ENCODE results near the gene OSBPL1A.

OSBPL1A gene

DNA sequence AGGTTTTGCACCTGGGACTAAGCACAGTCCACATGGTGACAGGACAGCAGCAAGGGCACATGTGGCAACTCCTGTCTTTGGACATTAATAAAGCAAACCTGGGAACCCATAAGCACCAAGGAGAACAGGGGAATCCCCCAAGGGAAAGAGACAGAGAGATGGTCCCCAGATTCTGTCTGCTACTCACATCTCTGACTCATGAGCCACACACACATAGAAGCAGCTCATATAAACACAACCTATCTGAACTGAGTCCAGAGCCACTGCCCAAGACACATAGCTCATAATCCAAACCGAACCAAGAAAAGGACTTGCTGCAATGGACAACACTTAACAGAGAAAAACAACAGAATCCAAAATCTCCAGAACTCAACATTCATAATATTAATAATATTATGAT, 82.5 kb downstream of the OSBPL1A start:
- Histone ChIP-seq H3K36me3 (ENCODE audit: low read length) (no peaks in the 10 kb centered on the region), H3K27me3 (ENCODE audit: low read length) (no peaks in the 10 kb centered on the region), H3K27ac (ENCODE audit: low read depth, low read length) (no peak overlapping the region), H2AFZ (ENCODE audit: low read depth, low read length, severe bottlenecking) (no peak overlapping the region), H4K20me1 (ENCODE audit: low read depth, low read length) (no peaks in the 10 kb centered on the region), H3F3A (ENCODE audit: insufficient read depth) (no peaks in the 10 kb centered on the region), H3K9ac (ENCODE audit: low read length) (no peak overlapping the region), H3K4me2 (ENCODE audit: low read depth, low read length, poor library complexity, severe bottlenecking) (no peak overlapping the region), H3K9me2 (replicated peaks; ENCODE audit: insufficient read depth, low read length) (no peaks in the 10 kb centered on the region), H3K4me3 (ENCODE audit: insufficient read depth, low read length, poor library complexity, severe bottlenecking) (no peak overlapping the region), H3K79me2 (ENCODE audit: insufficient read depth, low read length) (no peaks in the 10 kb centered on the region), H3K9me3 (ENCODE audit: insufficient read depth, low read length) (no peaks in the 10 kb centered on the region)
- TF ChIP-seq EZH2phosphoT487 (conservative IDR thresholded peaks at IDR 0.05; ENCODE audit: low read length) (no peak), CTCF (IDR thresholded peaks at IDR 0.05; ENCODE audit: insufficient read depth, low read length, poor library complexity, severe bottlenecking) (no peak)

GRCh38 chr18:24306201-24306600, 91.4 kb downstream of the OSBPL1A start:
- Histone ChIP-seq H3K4me2 (ENCODE audit: low read depth, low read length, poor library complexity, severe bottlenecking) (no peak overlapping the region), H3K36me3 (ENCODE audit: low read length) (0 out of 2 replicates have a peak, but pooled peaks cover 2% of the 10 kb centered on the region), H3K79me2 (ENCODE audit: insufficient read depth, low read length) (no peaks in the 10 kb centered on the region)

DNA sequence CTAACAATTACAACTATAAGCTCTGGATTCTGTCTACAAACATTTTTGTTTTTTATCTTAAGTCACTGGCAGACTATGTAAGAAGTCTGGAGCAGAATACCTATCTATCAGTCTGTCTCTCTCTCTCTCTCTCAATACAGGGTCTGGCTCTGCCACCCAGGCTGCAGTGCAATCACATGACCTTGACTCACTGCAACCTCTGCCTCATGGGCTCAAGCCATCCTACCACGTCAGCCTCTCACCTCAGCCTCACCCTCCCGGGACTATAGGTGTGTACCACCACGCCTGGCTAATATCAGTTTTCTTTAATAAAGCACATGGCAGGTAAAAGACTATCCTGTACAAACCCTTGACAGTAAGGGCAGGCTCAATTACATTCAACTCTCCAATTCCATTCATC, 96.9 kb downstream of the OSBPL1A start:
- Histone ChIP-seq H3K4me2 (ENCODE audit: low read depth, low read length, poor library complexity, severe bottlenecking) (no peak overlapping the region), H3K9me3 (ENCODE audit: insufficient read depth, low read length) (no peaks in the 10 kb centered on the region), H3K27me3 (ENCODE audit: low read length) (no peaks in the 10 kb centered on the region), H3K4me3 (ENCODE audit: insufficient read depth, low read length, poor library complexity, severe bottlenecking) (no peak overlapping the region), H3F3A (ENCODE audit: insufficient read depth) (no peaks in the 10 kb centered on the region), H3K36me3 (ENCODE audit: low read length) (0 out of 2 replicates have a peak, but pooled peaks cover 2% of the 10 kb centered on the region), H3K9ac (ENCODE audit: low read length) (no peak overlapping the region), H3K79me2 (ENCODE audit: insufficient read depth, low read length) (no peaks in the 10 kb centered on the region), H4K20me1 (ENCODE audit: low read depth, low read length) (no peaks in the 10 kb centered on the region), H3K27ac (ENCODE audit: low read depth, low read length) (no peak overlapping the region), H3K9me2 (replicated peaks; ENCODE audit: insufficient read depth, low read length) (no peaks in the 10 kb centered on the region), H2AFZ (ENCODE audit: low read depth, low read length, severe bottlenecking) (no peak overlapping the region)
- TF ChIP-seq EZH2phosphoT487 (conservative IDR thresholded peaks at IDR 0.05; ENCODE audit: low read length) (no peak), CTCF (IDR thresholded peaks at IDR 0.05; ENCODE audit: insufficient read depth, low read length, poor library complexity, severe bottlenecking) (no peak)

More at GRCh38 chr18:24306201-24306600, 91.4 kb downstream of the OSBPL1A start:
- Histone ChIP-seq H3K27me3 (ENCODE audit: low read length) (no peaks in the 10 kb centered on the region), H3F3A (ENCODE audit: insufficient read depth) (no peaks in the 10 kb centered on the region), H3K9me2 (replicated peaks; ENCODE audit: insufficient read depth, low read length) (no peaks in the 10 kb centered on the region), H3K4me3 (ENCODE audit: insufficient read depth, low read length, poor library complexity, severe bottlenecking) (no peak overlapping the region), H3K9me3 (ENCODE audit: insufficient read depth, low read length) (no peaks in the 10 kb centered on the region), H3K9ac (ENCODE audit: low read length) (no peak overlapping the region), H3K27ac (ENCODE audit: low read depth, low read length) (no peak overlapping the region), H4K20me1 (ENCODE audit: low read depth, low read length) (no peaks in the 10 kb centered on the region), H2AFZ (ENCODE audit: low read depth, low read length, severe bottlenecking) (no peak overlapping the region)
- TF ChIP-seq CTCF (IDR thresholded peaks at IDR 0.05; ENCODE audit: insufficient read depth, low read length, poor library complexity, severe bottlenecking) (no peak), EZH2phosphoT487 (conservative IDR thresholded peaks at IDR 0.05; ENCODE audit: low read length) (no peak)

Measured in SU-DHL-6 (cell line).